ENCODE data around the gene MKKS.

Gene MKKS

DNA sequence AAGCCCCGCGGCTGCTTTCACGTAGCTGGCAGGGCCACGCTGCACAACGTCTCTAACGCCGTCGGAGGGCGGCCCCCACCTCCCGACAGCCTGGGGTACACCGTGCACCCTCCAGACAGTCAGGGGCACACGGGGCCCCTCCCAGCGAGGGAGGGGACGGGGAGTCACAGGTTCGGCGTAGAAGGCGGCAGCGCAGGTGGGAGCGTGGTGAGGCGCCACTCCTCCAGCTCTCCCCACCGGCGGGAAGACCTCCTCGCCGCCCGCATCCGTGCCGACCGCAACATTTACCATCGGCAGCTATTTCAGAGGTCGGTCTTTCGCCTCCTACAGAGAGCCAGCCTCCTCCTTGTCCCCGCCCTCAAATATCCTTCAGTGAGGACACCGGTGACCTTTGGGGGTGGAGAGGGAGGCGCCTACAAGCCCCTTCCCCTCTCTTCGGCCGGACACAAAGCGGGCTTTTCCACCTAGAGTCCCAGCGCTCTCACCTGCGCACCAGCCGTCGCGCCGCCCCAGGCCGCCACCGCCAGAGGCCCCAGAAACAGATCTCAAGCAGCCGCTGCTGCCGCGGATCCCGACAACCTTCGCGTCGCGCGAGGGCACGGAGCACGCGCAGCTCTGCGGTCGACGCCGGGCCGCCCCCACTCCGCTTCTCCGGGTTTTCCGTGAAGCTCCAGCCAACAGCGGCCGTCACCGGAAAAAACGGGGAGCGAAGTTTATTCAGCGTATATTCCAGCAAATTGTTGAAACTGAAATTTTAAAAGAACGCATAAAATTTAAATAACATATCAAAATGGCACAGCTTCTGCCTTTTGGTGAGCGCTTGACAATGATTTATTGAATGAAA, at the start of gene MKKS:
MKKS (minus strand) TSS at position 600 of the 844 bp plus-strand sequence. CDS start 20,708 bp downstream, outside the sequence.
- H3K27ac ChIP-seq (ENCODE audit: low read length) = peak within 1 kb of the TSS; percentile 87

DNA sequence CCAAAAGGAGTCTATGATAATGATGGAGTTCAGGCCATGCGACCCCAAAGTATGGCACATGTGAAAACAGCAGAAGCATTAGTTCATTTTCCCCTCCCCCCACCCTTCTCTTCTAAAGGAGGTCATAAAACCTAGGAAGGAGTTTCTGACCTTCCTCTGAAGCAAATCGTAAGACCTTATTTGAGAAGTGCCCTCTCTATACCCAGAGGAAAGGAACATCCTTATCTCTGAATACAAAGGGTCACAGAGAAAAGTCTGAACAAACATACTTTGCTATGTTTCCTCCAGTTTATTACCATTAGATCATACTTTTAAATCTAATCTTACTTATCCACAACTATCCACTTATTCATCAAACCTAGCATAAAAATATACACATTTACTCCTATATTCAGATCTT, 49.7 kb upstream of the MKKS start:
- H2AFZ ChIP-seq (ENCODE audit: low read depth, low read length) = no peak overlapping the region
- peaks cover 18% of the 10 kb centered on the region for H3K4me1 ChIP-seq (ENCODE audit: low read length)
- no peaks in the 10 kb centered on the region for H3K79me2 ChIP-seq (ENCODE audit: low read length)
- 0 out of 2 replicates have a peak, but pooled peaks cover under 1% of the 10 kb centered on the region for H4K20me1 ChIP-seq (ENCODE audit: insufficient read depth, low read length)
- H3K27me3 ChIP-seq (ENCODE audit: low read depth, low read length) = no peaks in the 10 kb centered on the region
- no peak overlapping the region for H3K4me3 ChIP-seq (ENCODE audit: low read length)
- no peak overlapping the region for H3K9ac ChIP-seq (ENCODE audit: low read length)
- no peaks in the 10 kb centered on the region for H3K36me3 ChIP-seq (replicated peaks; ENCODE audit: low read depth, low read length)
- H3K9me3 ChIP-seq (ENCODE audit: insufficient read depth, low read length) = no peaks in the 10 kb centered on the region
- no peak overlapping the region for H3K27ac ChIP-seq (ENCODE audit: low read length)
- H3K4me2 ChIP-seq (ENCODE audit: low read length) = no peak overlapping the region
- TF ChIP-seq, protein P1, sequence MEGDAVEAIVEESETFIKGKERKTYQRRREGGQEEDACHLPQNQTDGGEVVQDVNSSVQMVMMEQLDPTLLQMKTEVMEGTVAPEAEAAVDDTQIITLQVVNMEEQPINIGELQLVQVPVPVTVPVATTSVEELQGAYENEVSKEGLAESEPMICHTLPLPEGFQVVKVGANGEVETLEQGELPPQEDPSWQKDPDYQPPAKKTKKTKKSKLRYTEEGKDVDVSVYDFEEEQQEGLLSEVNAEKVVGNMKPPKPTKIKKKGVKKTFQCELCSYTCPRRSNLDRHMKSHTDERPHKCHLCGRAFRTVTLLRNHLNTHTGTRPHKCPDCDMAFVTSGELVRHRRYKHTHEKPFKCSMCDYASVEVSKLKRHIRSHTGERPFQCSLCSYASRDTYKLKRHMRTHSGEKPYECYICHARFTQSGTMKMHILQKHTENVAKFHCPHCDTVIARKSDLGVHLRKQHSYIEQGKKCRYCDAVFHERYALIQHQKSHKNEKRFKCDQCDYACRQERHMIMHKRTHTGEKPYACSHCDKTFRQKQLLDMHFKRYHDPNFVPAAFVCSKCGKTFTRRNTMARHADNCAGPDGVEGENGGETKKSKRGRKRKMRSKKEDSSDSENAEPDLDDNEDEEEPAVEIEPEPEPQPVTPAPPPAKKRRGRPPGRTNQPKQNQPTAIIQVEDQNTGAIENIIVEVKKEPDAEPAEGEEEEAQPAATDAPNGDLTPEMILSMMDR (IDR thresholded peaks at IDR 0.05; ENCODE audit: low read depth, low read length) = no peak
- TF ChIP-seq EZH2phosphoT487 (IDR thresholded peaks at IDR 0.05; ENCODE audit: low read depth) = no peak

More for the DNA sequence above, at the start of gene MKKS:
- Histone ChIP-seq H4K20me1 (ENCODE audit: insufficient read depth, low read length) (peaks cover 28% of the 10 kb centered on the region), H3K27me3 (ENCODE audit: low read depth, low read length) (no peaks in the 10 kb centered on the region), H3K9me3 (ENCODE audit: insufficient read depth, low read length) (no peaks in the 10 kb centered on the region), H3K4me1 (ENCODE audit: low read length) (peaks cover 43% of the 10 kb centered on the region), H2AFZ (ENCODE audit: low read depth, low read length) (peak within 1 kb of the TSS; percentile 96), H3K79me2 (ENCODE audit: low read length) (peaks cover 54% of the 10 kb centered on the region), H3K4me3 (ENCODE audit: low read length) (peak within 1 kb of the TSS; percentile 86), H3K4me2 (ENCODE audit: low read length) (peak within 1 kb of the TSS; percentile 87), H3K36me3 (replicated peaks; ENCODE audit: low read depth, low read length) (peaks cover 3% of the 10 kb centered on the region), H3K9ac (ENCODE audit: low read length) (peak within 1 kb of the TSS; percentile 84)
- TF ChIP-seq EZH2phosphoT487 (IDR thresholded peaks at IDR 0.05; ENCODE audit: low read depth) = no peak
- TF ChIP-seq, protein P1 (IDR thresholded peaks at IDR 0.05; ENCODE audit: low read depth, low read length) = no peak

DNA sequence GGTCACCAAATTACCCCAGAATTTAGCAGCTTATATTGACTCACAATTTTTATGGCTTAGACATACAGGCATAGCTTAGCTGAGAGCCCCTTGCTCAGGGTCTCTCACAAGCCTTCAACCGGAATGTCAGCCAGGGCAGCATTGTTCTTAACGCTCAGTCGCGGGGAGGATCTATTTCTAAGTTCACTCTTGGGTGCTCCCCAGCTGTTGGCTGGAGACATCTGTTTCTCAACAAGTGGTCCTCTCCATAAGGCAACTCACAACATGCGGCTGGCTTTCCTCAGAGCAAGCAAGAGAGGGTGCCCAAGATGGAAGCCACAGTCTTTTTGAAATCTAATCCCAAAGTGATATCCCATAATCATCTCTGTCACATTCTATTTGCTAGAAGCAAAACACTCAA, 47.7 kb upstream of the MKKS start:
- peaks cover 9% of the 10 kb centered on the region; the same call in 1 of the 2 replicates for H3K79me2 ChIP-seq (ENCODE audit: low read length)

DNA sequence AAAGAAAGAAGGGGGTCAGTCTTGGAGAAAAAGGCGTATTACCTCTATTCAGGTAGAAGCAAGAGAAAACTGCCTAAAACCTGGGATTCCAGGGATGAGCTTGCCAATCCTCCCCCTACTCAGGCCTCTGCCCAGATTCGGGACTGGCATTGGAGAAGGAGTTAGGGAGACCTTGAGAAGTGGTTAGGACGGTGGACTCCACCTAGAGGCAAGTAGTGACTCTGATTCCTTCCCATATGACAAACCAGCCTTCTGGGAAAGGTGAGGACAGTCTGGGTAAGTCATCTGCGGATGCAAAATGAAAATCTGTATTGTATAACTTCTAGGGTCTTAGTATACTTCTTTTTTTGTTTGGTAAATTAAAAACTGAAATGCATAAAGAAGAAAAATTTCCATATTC, 44.9 kb upstream of the MKKS start:
- no peak overlapping the region for H3K9ac ChIP-seq (ENCODE audit: low read length)
- H3K9me3 ChIP-seq (ENCODE audit: insufficient read depth, low read length) = no peaks in the 10 kb centered on the region
- H3K27me3 ChIP-seq (ENCODE audit: low read depth, low read length) = no peaks in the 10 kb centered on the region
- H3K4me2 ChIP-seq (ENCODE audit: low read length) = peak overlapping the region; percentile 58
- H4K20me1 ChIP-seq (ENCODE audit: insufficient read depth, low read length) = 0 out of 2 replicates have a peak, but pooled peaks cover 2% of the 10 kb centered on the region
- no peak overlapping the region for H3K4me3 ChIP-seq (ENCODE audit: low read length)
- no peaks in the 10 kb centered on the region for H3K36me3 ChIP-seq (replicated peaks; ENCODE audit: low read depth, low read length)
- peak overlapping the region; percentile 37 for H3K27ac ChIP-seq (ENCODE audit: low read length)
- peaks cover 42% of the 10 kb centered on the region for H3K4me1 ChIP-seq (ENCODE audit: low read length)
- no peak overlapping the region for H2AFZ ChIP-seq (ENCODE audit: low read depth, low read length)
- TF ChIP-seq EZH2phosphoT487 (IDR thresholded peaks at IDR 0.05; ENCODE audit: low read depth) = no peak
- TF ChIP-seq, protein P1 (IDR thresholded peaks at IDR 0.05; ENCODE audit: low read depth, low read length) = peak; percentile 38
- H3K79me2 ChIP-seq (ENCODE audit: low read length) = peaks cover 9% of the 10 kb centered on the region; the same call in 1 of the 2 replicates

More for the DNA sequence above, 47.7 kb upstream of the MKKS start:
- 0 out of 2 replicates have a peak, but pooled peaks cover 2% of the 10 kb centered on the region for H4K20me1 ChIP-seq (ENCODE audit: insufficient read depth, low read length)
- no peak overlapping the region for H2AFZ ChIP-seq (ENCODE audit: low read depth, low read length)
- no peak overlapping the region for H3K4me3 ChIP-seq (ENCODE audit: low read length)
- no peaks in the 10 kb centered on the region for H3K9me3 ChIP-seq (ENCODE audit: insufficient read depth, low read length)
- H3K27ac ChIP-seq (ENCODE audit: low read length) = no peak overlapping the region
- no peaks in the 10 kb centered on the region for H3K27me3 ChIP-seq (ENCODE audit: low read depth, low read length)
- TF ChIP-seq, protein P1 (IDR thresholded peaks at IDR 0.05; ENCODE audit: low read depth, low read length) = no peak
- no peak for TF ChIP-seq EZH2phosphoT487 (IDR thresholded peaks at IDR 0.05; ENCODE audit: low read depth)
- peaks cover 28% of the 10 kb centered on the region for H3K4me1 ChIP-seq (ENCODE audit: low read length)
- H3K9ac ChIP-seq (ENCODE audit: low read length) = no peak overlapping the region
- no peak overlapping the region for H3K4me2 ChIP-seq (ENCODE audit: low read length)
- H3K36me3 ChIP-seq (replicated peaks; ENCODE audit: low read depth, low read length) = no peaks in the 10 kb centered on the region
